ENCODE measurements around the gene TRIM38. TPM values are rescaled to one million over a fixed set of nuclear protein-coding genes. Genes with fewer than 3 reads are reported as not detected.
"Not testable (repeated sequence)": the region's sequence is repeated elsewhere in the genome, so short reads cannot be mapped to it uniquely, and the experiment has no call there.

Gene TRIM38
- total RNA-seq, 4 donors from 2014 or later: 7.7 to 9.0 (median 8.5) TPM

DNA sequence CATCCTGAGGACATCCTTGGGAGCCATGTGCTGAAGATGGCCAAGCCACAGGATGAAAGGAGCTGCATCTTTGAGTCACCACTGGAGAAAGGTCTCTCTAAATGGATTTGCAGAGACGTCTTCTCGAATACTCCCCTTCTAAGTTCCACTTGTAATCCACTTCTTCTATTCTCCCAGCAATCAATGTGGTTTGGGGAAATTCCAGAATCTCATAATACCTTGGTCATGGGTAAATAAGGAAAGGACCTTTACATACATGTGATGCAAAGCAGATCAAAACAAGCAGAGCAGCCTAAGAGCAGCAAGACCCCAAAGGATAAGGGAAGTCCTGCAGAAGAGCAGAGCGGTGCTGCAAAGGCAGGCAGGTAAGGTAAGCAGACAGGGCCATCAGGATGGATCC, 35.3 kb downstream of the TRIM38 start:
- Histone ChIP-seq H3K4me3 (no peak overlapping the region), H3K27me3 (no peaks in the 10 kb centered on the region), H3K27ac (no peak overlapping the region), H3K4me1 (peaks cover 0 to 25% (median 10%) of the 10 kb centered on the region in 3 donors), H3K36me3 (peaks cover 0 to 27% (median 8%) of the 10 kb centered on the region in 3 donors), H3K9me3 (no peaks in the 10 kb centered on the region)
- WGBS, 2 donors: 66 to 67% methylated on average over 3 of the region's 3 CpGs
- intact Hi-C loops (cut with DNase I): no loop called here
- TF ChIP-seq POLR2A (IDR thresholded peaks at IDR 0.05): no peak
- TF ChIP-seq, protein P1, sequence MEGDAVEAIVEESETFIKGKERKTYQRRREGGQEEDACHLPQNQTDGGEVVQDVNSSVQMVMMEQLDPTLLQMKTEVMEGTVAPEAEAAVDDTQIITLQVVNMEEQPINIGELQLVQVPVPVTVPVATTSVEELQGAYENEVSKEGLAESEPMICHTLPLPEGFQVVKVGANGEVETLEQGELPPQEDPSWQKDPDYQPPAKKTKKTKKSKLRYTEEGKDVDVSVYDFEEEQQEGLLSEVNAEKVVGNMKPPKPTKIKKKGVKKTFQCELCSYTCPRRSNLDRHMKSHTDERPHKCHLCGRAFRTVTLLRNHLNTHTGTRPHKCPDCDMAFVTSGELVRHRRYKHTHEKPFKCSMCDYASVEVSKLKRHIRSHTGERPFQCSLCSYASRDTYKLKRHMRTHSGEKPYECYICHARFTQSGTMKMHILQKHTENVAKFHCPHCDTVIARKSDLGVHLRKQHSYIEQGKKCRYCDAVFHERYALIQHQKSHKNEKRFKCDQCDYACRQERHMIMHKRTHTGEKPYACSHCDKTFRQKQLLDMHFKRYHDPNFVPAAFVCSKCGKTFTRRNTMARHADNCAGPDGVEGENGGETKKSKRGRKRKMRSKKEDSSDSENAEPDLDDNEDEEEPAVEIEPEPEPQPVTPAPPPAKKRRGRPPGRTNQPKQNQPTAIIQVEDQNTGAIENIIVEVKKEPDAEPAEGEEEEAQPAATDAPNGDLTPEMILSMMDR (IDR thresholded peaks at IDR 0.05): no peak
- DNase-seq: no peak

DNA sequence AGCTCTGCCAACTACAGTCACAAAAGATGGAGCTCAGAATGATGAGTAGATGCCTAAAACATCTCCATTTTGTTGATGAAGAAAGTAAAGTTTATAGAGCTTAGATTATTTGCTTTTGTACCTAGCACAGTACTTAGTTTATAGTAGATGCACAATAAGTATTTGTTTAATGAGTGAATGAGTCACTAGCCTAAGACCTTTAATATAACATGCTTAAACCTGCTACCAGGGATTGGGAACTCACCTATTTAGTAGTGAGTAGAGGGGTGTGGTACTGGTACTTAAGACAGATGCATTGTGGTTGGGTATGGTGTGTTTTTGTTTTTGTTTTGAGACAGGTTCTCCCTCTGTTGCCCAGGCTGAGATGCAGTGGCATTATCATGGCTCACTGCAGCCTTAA, 35.8 kb downstream of the TRIM38 start:
- DNase-seq: no peak
- no peak overlapping the region for H3K27ac ChIP-seq
- intact Hi-C loops (cut with DNase I): no loop called here
- H3K9me3 ChIP-seq: no peaks in the 10 kb centered on the region
- H3K4me3 ChIP-seq: no peak overlapping the region
- no peaks in the 10 kb centered on the region for H3K27me3 ChIP-seq
- no peak for TF ChIP-seq POLR2A (IDR thresholded peaks at IDR 0.05)
- TF ChIP-seq, protein P1 (IDR thresholded peaks at IDR 0.05): no peak
- H3K36me3 ChIP-seq: peaks cover 0 to 27% (median 8%) of the 10 kb centered on the region in 3 donors
- H3K4me1 ChIP-seq: peaks cover 0 to 21% (median 8%) of the 10 kb centered on the region in 3 donors

DNA sequence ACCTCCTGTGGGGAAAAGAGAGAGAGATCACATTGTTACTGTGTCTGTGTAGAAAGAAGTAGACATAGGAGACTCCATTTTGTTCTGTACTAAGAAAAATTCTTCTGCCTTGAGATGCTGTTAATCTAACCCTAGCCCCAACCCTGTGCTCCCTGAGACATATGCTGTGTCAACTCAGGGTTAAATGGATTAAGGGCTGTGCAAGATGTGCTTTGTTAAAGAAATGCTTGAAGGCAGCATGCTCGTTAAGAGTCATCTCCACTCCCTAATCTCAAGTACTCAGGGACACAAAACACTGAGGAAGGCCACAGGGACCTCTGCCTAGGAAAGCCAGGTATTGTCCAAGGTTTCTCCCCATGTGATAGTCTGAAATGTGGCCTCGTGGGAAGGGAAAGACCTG, 36.6 kb downstream of the TRIM38 start:
- intact Hi-C loops (cut with DNase I); DNase-seq; H3K4me3 ChIP-seq; H3K27ac ChIP-seq; H3K27me3 ChIP-seq; H3K9me3 ChIP-seq: not testable (repeated sequence)
- Histone ChIP-seq H3K4me1 (peaks cover 0 to 13% (median 0%) of the 10 kb centered on the region in 3 donors), H3K36me3 (peaks cover 0 to 27% (median 8%) of the 10 kb centered on the region in 3 donors)
- 27 to 69% methylated on average over 2 of the region's 2 CpGs for WGBS, 2 donors

DNA sequence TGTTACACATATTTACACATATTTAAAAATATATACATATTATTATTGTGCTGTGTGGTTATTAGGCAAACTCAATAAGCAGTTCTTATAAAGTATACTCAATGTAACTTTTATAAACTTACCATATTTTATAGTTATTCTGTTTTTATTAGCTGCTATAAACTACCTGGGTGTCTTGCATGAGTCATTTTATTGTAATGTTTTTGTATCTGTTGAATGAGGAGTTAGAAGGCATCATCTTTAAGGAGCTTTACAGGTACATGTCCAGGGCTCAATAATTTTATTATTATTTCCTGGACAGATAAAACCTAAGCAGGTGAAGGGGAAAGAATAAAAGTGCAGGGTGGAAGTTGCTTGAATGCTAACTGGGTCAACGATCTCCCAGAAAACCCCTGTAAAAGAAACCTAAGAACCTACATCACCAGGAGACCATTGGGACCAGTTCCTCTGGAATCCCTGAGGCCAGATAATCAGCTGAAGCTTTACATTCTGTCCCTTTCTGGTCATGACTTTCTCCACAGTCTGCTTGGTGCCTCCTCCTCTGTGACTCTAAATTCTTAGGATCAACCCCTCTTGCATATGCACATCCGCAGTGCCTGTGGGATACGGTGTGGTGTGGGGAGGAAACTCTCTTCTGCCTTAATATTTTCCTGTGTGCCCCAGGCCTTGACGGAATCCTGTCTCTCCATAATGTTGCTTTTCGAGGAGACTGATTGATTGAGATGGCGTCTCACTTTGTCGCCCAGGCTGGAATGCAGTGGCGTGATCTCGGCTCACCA, 38.0 kb downstream of the TRIM38 start:
- intact Hi-C loops (cut with DNase I): no loop called here
- no peak overlapping the region for H3K4me3 ChIP-seq
- peaks cover 0 to 27% (median 8%) of the 10 kb centered on the region in 3 donors for H3K36me3 ChIP-seq
- H3K27ac ChIP-seq: no peak overlapping the region
- H3K4me1 ChIP-seq: peaks cover 0 to 13% (median 0%) of the 10 kb centered on the region in 3 donors
- no peak for DNase-seq
- no peaks in the 10 kb centered on the region for H3K27me3 ChIP-seq
- TF ChIP-seq, protein P1 (IDR thresholded peaks at IDR 0.05): no peak
- no peak for TF ChIP-seq POLR2A (IDR thresholded peaks at IDR 0.05)
- WGBS, 2 donors: 89 to 90% methylated on average over 9 of the region's 9 CpGs
- H3K9me3 ChIP-seq: no peaks in the 10 kb centered on the region

DNA sequence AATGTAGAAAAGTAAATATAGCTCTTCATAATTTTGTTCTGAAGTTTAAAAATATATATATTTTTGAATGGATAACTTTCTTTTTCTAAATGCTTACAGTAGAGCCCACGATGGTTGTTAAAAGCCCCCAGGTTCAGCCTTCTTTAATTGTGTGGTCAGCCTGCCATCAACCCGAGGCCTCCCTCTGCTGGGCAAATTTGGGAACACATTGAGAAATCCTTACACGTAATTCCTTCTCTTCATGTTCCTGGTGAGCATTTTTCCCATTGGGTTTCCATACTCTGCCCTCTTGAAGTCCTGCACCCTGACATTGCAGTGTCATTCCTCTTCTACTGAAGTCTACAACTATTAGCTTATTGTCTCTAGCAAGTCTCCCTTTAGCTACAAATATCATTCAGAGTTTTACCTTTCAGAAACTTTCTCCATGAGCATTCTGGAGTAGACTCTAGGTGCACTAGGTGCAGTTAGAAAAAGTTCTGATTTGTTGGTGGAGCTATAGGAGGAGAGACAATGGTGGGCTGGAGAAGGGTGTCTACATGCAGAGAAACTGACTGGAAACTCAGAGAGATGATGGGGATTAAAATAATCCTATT, 40.6 kb downstream of the TRIM38 start:
- Histone ChIP-seq H3K36me3 (peaks cover 0 to 22% (median 6%) of the 10 kb centered on the region in 3 donors), H3K4me1 (peaks cover 0 to 10% (median 0%) of the 10 kb centered on the region in 3 donors), H3K27me3 (no peaks in the 10 kb centered on the region), H3K27ac (no peak overlapping the region), H3K9me3 (no peaks in the 10 kb centered on the region), H3K4me3 (no peak overlapping the region)
- no peak for DNase-seq
- intact Hi-C loops (cut with DNase I): no loop called here
- TF ChIP-seq POLR2A (IDR thresholded peaks at IDR 0.05): no peak
- TF ChIP-seq, protein P1 (IDR thresholded peaks at IDR 0.05): peak; percentile 56 to 86 (median 70)
- 3% methylated on average over 3 of the region's 3 CpGs for WGBS, 2 donors

All from esophagus squamous epithelium (tissue), 5 donors.